Measurements from ENCODE around the gene CHRNA4.

CHRNA4 gene

DNA sequence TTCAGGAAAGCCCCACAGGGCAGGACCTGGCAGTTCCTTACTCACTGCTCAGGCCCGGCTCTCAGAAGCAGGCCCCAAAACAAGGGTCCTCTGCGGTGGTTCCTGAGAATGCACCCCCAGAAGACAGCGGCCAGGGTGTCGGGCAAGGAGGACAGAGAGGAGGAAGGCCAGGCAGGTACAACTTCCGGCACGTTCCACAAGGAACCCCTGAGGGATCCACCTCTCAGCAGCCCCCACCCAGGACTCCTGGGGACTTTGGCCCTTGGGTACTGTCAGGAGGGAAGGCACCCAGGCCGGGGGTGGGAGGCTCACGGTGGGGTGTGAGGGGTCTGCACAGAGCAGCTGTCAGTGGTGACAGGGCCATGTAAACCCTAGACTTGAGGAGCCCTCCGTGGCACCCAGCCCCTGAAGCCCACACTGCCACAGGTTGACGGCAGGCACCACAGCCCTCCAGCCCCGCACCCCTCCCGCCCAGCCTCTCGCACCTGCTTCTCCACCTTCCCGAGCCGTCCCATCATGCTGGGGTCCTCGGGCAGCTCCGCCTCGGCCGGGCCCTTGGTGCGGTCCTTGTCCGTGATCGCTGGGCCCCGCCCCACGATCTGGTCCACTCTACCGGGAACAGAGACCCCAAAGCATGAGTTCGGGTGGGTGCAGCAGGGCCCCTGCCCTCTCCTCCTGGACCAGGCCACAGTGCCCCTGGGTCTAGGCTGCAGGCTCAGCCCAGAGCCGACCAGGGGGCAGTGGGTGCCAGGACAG, 47.0 kb upstream of the CHRNA4 start:
- TF ChIP-seq, protein P1, sequence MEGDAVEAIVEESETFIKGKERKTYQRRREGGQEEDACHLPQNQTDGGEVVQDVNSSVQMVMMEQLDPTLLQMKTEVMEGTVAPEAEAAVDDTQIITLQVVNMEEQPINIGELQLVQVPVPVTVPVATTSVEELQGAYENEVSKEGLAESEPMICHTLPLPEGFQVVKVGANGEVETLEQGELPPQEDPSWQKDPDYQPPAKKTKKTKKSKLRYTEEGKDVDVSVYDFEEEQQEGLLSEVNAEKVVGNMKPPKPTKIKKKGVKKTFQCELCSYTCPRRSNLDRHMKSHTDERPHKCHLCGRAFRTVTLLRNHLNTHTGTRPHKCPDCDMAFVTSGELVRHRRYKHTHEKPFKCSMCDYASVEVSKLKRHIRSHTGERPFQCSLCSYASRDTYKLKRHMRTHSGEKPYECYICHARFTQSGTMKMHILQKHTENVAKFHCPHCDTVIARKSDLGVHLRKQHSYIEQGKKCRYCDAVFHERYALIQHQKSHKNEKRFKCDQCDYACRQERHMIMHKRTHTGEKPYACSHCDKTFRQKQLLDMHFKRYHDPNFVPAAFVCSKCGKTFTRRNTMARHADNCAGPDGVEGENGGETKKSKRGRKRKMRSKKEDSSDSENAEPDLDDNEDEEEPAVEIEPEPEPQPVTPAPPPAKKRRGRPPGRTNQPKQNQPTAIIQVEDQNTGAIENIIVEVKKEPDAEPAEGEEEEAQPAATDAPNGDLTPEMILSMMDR (conservative IDR thresholded peaks at IDR 0.05; ENCODE audit: low read depth, low read length) = no peak
- H3K27me3 ChIP-seq (ENCODE audit: insufficient read depth, low read depth) = peaks cover 97% of the 10 kb centered on the region

DNA sequence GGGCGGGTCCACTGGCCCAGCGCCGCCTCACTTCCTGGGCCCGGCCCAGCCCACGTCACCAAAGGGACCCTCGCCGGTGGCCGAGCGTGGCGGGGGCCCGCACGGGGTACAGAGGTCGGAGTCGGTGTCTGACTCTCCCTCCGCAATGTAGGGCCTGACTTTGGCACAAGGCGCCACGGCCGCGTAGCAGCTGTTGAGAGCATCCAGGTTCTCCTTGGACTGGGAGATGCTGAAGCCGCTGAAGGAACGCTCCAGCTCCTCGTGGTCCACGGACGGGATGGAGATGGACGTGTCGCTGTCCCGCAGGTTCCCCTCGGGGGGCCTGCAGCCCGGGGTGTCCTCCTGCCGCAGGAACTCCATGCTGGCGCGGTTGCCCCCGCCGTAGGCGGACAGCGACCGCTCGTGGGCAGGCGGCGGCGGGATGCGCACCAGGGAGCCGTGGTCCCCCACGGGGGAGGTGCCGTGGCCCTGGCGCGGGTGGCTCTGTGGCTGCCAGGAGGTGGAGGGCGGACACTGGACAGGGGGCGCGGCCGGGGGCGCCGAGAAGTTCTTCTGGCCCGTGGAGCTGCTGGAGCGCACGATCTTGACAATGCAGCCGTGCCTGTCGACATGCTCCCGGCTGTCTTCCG, 45.6 kb upstream of the CHRNA4 start:
- Histone ChIP-seq H2AFZ (ENCODE audit: low read depth) (no peak overlapping the region), H4K20me1 (ENCODE audit: insufficient read depth) (no peaks in the 10 kb centered on the region), H3K79me2 (ENCODE audit: insufficient read depth, low read depth) (no peaks in the 10 kb centered on the region), H3K36me3 (ENCODE audit: insufficient read depth) (no peaks in the 10 kb centered on the region), H3K4me2 (no peak overlapping the region), H3K27me3 (ENCODE audit: insufficient read depth, low read depth) (peaks cover 97% of the 10 kb centered on the region), H3K27ac (no peak overlapping the region), H3K4me1 (ENCODE audit: low read depth, poor library complexity, severe bottlenecking) (no peaks in the 10 kb centered on the region), H3K9ac (no peak overlapping the region), H3K4me3 (IDR thresholded peaks at IDR 0.05; ENCODE audit: insufficient read depth, low read depth, low read length) (no peak overlapping the region)
- TF ChIP-seq, protein P1 (conservative IDR thresholded peaks at IDR 0.05; ENCODE audit: low read depth, low read length) = no peak

More for the DNA sequence above, 47.0 kb upstream of the CHRNA4 start:
- no peaks in the 10 kb centered on the region for H3K4me1 ChIP-seq (ENCODE audit: low read depth, poor library complexity, severe bottlenecking)
- H2AFZ ChIP-seq (ENCODE audit: low read depth) = no peak overlapping the region
- H3K27ac ChIP-seq = no peak overlapping the region
- H3K4me2 ChIP-seq = no peak overlapping the region
- no peak overlapping the region for H3K9ac ChIP-seq
- no peaks in the 10 kb centered on the region for H4K20me1 ChIP-seq (ENCODE audit: insufficient read depth)
- no peak overlapping the region for H3K4me3 ChIP-seq (IDR thresholded peaks at IDR 0.05; ENCODE audit: insufficient read depth, low read depth, low read length)
- no peaks in the 10 kb centered on the region for H3K36me3 ChIP-seq (ENCODE audit: insufficient read depth)
- H3K79me2 ChIP-seq (ENCODE audit: insufficient read depth, low read depth) = no peaks in the 10 kb centered on the region

DNA sequence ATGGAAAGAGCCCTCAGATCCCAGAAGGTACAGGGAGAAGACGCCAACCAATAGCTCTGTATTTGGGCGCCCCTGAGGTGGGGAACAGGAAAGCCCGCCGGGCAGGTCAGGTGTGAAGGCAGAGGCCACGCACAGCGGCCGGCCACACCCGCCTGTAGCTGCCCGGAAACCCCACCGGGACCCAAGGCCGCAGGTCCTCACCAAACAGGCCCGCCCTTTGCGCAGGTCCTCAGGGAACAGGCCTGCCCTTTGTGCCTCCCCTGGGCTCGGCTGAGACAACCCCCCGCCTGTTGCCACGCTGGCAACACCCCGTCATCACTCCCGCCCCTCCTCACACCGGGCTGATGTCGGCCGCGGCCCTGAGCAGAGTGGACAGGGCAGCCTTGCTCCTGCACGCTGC, 44.9 kb upstream of the CHRNA4 start:
- TF ChIP-seq, protein P1 (conservative IDR thresholded peaks at IDR 0.05; ENCODE audit: low read depth, low read length) = no peak
- no peaks in the 10 kb centered on the region for H3K79me2 ChIP-seq (ENCODE audit: insufficient read depth, low read depth)
- H3K27ac ChIP-seq = no peak overlapping the region
- no peak overlapping the region for H2AFZ ChIP-seq (ENCODE audit: low read depth)
- no peak overlapping the region for H3K9ac ChIP-seq
- H3K36me3 ChIP-seq (ENCODE audit: insufficient read depth) = no peaks in the 10 kb centered on the region
- H3K4me3 ChIP-seq (IDR thresholded peaks at IDR 0.05; ENCODE audit: insufficient read depth, low read depth, low read length) = no peak overlapping the region
- H3K27me3 ChIP-seq (ENCODE audit: insufficient read depth, low read depth) = peaks cover 97% of the 10 kb centered on the region
- H3K4me1 ChIP-seq (ENCODE audit: low read depth, poor library complexity, severe bottlenecking) = no peaks in the 10 kb centered on the region
- no peak overlapping the region for H3K4me2 ChIP-seq
- no peaks in the 10 kb centered on the region for H4K20me1 ChIP-seq (ENCODE audit: insufficient read depth)

DNA sequence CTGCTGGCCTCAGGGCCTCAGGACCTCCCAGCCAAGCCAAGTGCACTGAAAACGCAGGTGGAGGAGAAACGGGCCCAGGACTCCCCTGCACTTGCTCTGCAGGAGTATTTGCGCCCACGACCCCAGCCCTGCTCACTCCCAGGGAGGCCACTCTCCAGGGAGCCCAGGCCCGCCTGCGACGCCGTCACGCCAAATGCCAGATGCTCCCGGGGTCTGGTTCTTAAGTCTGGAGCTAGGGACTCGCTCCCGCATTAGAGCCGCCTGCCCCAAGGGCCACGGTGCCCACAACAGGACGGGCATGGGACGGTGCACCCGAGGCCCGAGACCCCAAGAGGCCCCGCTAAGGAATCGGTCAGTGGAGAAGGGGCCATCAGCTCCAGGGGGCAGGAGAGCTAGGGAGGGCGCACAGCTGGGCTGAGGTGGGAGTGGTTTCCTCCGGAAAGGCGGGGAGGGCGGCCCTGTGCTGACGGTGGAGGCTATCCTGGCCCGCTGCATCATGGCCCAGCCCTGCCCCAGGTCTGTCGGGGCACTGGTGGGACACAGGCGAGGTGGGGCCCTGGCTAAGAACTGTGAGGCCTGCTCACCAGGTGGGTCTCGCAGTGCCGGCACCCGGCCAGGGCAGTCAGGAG, 44.1 kb upstream of the CHRNA4 start:
- TF ChIP-seq, protein P1 (conservative IDR thresholded peaks at IDR 0.05; ENCODE audit: low read depth, low read length) = no peak
- Histone ChIP-seq H3K79me2 (ENCODE audit: insufficient read depth, low read depth) (no peaks in the 10 kb centered on the region), H3K4me2 (no peak overlapping the region), H3K4me3 (IDR thresholded peaks at IDR 0.05; ENCODE audit: insufficient read depth, low read depth, low read length) (no peak overlapping the region), H2AFZ (ENCODE audit: low read depth) (no peak overlapping the region), H3K4me1 (ENCODE audit: low read depth, poor library complexity, severe bottlenecking) (no peaks in the 10 kb centered on the region), H3K36me3 (ENCODE audit: insufficient read depth) (no peaks in the 10 kb centered on the region), H3K27me3 (ENCODE audit: insufficient read depth, low read depth) (peaks cover 97% of the 10 kb centered on the region), H3K27ac (no peak overlapping the region), H3K9ac (no peak overlapping the region), H4K20me1 (ENCODE audit: insufficient read depth) (no peaks in the 10 kb centered on the region)
